Kidney (tissue), 14 donors: ENCODE data around the gene CD79B. TPM values are rescaled to one million over a fixed set of nuclear protein-coding genes. Genes with fewer than 3 reads are reported as not detected.

Experiments
- DNase-seq, 5 donors: peaks; one replicate each; pipeline ENCODE4 v3.0.0-alpha.2; 2013 to 2020
- FAIRE-seq: peaks from 2 replicates; lab custom pipeline; 2012; peaks lifted over from hg19 to GRCh38; lab: Jason Lieb, UNC
- H3K27ac ChIP-seq, 2 donors: one replicate each; pipeline ENCODE4 v1.7.0; 2013; ENCODE audit warnings: low read depth in 2 of 2, low read length in 2 of 2, inconsistent platforms in 1 of 2
- H3K27me3 ChIP-seq: one replicate; pipeline ENCODE4 v1.7.1; 2013; ENCODE audit warnings: low read length, inconsistent platforms; ENCODE audit not compliant: control insufficient read depth, insufficient read depth
- H3K36me3 ChIP-seq, 3 donors: one replicate each; pipeline versions ENCODE4 v1.7.0 to v1.7.1; 2013; ENCODE audit warnings: low read length in 3 of 3, control low read depth in 1 of 3, inconsistent platforms in 1 of 3; ENCODE audit not compliant: insufficient read depth in 3 of 3, control insufficient read depth in 2 of 3
- H3K4me1 ChIP-seq, 3 donors: one replicate each; pipeline versions ENCODE4 v1.7.0 to v1.7.1; 2013; ENCODE audit warnings: low read length in 3 of 3, inconsistent platforms in 1 of 3, low read depth in 1 of 3; ENCODE audit not compliant: control insufficient read depth in 2 of 3, insufficient read depth in 2 of 3
- H3K4me3 ChIP-seq, 3 donors: one replicate each; pipeline versions ENCODE4 v1.7.0 to v1.8.1; 2013; ENCODE audit warnings: low read length in 3 of 3, control low read depth in 1 of 3, inconsistent platforms in 1 of 3
- H3K9ac ChIP-seq, 3 donors: one replicate each; pipeline versions ENCODE4 v1.7.0 to v1.7.1; 2013; ENCODE audit warnings: low read length in 3 of 3, control low read depth in 1 of 3, inconsistent platforms in 1 of 3
- H3K9me3 ChIP-seq, 3 donors: one replicate each; pipeline versions ENCODE4 v1.7.0 to v1.7.1; 2013; ENCODE audit warnings: low read length in 3 of 3, control low read depth in 1 of 3, inconsistent platforms in 1 of 3; ENCODE audit not compliant: control insufficient read depth in 2 of 3, insufficient read depth in 1 of 3
- intact Hi-C: fragments of 100-400 bp; cut with DNase I; formaldehyde crosslinking; loops from one replicate; pipeline ENCODE4 v1.11.1; 2022
- polyA plus RNA-seq: library from polyadenylated mRNA; stranded (reverse); fragments of 350-450 nt; fragmentation: Illumina TruSeq; extraction: RNeasy Lipid Tissue Mini Kit (QIAGEN cat#74804); gene quantifications from one replicate; pipeline ENCODE4 v1.2.3, GENCODE V29; 2014; ENCODE audit warnings: low read depth, low replicate concordance; ENCODE audit not compliant: insufficient read depth
- total RNA-seq: library from RNA; stranded (reverse); fragmentation: NEBNext Ultra II Directional; extraction: Animal tissue kit (Norgen Biotek cat#: 25700); gene quantifications from one replicate; pipeline ENCODE4 v1.2.1, GENCODE V29; 2021
- TF ChIP-seq, protein P1 (sequence below): IDR thresholded peaks from 3 replicates; pipeline ENCODE4 v1.5.1; 2012; ENCODE audit warnings: mild to moderate bottlenecking, moderate library complexity, borderline replicate concordance; ENCODE audit not compliant: insufficient read depth; ENCODE audit errors: extremely low read depth
- donor health status: control.
- donor health status: control.
- donor health status: control.
- donor health status: control.
- donor health status: control.
- donor health status: DM: yes; HTN: yes; CAD: no.
- donor health status: Normal renal cell carcinoma (clear cell type).

Gene CD79B
- total and polyA plus RNA-seq, 2 donors from 2014 or later, result 5.2 to 11.4 TPM

DNA sequence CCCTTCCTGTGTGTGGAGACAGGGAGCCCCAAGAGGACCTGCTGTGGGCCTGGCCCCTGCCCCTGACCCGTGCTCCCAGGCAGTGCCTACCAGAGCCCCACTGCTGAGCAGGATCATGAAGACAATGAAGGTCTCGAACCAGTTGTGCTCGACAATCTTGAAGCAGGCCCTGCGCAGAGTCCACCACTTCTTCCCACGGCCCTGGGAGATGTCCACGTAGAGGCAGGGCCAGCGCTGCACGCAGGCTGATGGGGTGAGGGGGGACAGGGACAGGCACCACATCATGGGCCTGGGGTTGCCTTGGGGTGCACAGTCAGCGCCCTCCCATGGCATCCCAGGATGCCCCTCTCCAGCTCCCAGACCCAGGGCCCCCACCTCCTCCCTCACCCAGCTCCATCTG is 16.4 kb upstream of the CD79B start:
- Histone ChIP-seq H3K36me3 (no peaks in the 10 kb centered on the region), H3K4me3 (no peak overlapping the region), H3K4me1 (peaks cover 0 to 7% (median 0%) of the 10 kb centered on the region in 3 donors), H3K27ac (no peak overlapping the region), H3K9ac (no peak overlapping the region), H3K27me3 (no peaks in the 10 kb centered on the region), H3K9me3 (no peaks in the 10 kb centered on the region)
- intact Hi-C loops, result no loop called here
- FAIRE-seq (no peak), DNase-seq (no peak)
- TF ChIP-seq, protein P1, sequence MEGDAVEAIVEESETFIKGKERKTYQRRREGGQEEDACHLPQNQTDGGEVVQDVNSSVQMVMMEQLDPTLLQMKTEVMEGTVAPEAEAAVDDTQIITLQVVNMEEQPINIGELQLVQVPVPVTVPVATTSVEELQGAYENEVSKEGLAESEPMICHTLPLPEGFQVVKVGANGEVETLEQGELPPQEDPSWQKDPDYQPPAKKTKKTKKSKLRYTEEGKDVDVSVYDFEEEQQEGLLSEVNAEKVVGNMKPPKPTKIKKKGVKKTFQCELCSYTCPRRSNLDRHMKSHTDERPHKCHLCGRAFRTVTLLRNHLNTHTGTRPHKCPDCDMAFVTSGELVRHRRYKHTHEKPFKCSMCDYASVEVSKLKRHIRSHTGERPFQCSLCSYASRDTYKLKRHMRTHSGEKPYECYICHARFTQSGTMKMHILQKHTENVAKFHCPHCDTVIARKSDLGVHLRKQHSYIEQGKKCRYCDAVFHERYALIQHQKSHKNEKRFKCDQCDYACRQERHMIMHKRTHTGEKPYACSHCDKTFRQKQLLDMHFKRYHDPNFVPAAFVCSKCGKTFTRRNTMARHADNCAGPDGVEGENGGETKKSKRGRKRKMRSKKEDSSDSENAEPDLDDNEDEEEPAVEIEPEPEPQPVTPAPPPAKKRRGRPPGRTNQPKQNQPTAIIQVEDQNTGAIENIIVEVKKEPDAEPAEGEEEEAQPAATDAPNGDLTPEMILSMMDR, result no peak

DNA sequence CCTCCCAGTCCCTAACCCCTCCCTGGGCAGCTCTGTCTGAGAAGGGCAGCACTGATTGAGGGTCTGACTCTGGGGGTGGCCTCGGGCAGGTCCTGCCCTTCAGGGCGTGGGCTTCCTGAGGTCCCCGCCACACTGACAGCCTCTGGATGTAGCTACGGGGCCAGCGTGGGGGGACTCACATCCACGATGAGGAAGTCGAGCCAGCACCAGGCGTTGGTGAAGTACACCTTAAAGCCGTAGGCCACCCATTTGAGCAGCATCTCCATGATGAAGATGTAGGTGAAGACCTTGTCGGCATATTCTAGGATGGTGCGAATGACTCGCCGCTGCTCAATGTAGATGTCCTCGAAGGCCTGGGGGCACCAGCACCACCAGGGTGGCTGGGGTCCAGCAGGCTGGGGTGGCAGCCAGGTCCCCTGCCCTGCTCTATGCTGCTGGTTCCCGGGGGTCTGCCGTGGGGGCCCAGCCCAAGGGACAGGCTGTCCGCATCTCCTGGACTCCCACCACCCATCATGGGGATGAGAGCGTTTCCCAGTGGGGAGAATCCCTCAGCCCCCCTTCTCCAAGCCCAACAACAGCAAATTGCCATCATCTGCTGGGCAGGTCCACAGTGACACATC is 15.7 kb upstream of the CD79B start:
- Histone ChIP-seq H3K9me3 (no peaks in the 10 kb centered on the region), H3K36me3 (no peaks in the 10 kb centered on the region), H3K4me1 (peaks cover 0 to 7% (median 0%) of the 10 kb centered on the region in 3 donors), H3K27ac (no peak overlapping the region), H3K4me3 (no peak overlapping the region), H3K9ac (no peak overlapping the region), H3K27me3 (no peaks in the 10 kb centered on the region)
- DNase-seq (no peak), FAIRE-seq (no peak)
- intact Hi-C loops, result no loop called here
- TF ChIP-seq, protein P1, result no peak

- Histone ChIP-seq H3K9ac (no peak overlapping the region), H3K27ac (no peak overlapping the region), H3K9me3 (no peaks in the 10 kb centered on the region), H3K4me3 (no peak overlapping the region), H3K27me3 (no peaks in the 10 kb centered on the region), H3K4me1 (peaks cover 0 to 7% (median 0%) of the 10 kb centered on the region in 3 donors), H3K36me3 (no peaks in the 10 kb centered on the region)
- intact Hi-C loops, result no loop called here
- FAIRE-seq, result no peak
- TF ChIP-seq, protein P1, result peak; percentile 69
- peak in 4 of 5 donors; percentile 47 to 69 (median 54) for DNase-seq
Measured at GRCh38 chr17:63946440-63947363, 14.6 kb upstream of the CD79B start.
